HepG2 (cell line): ENCODE data around the gene RALY. TPM values are rescaled to one million over a fixed set of nuclear protein-coding genes. Genes with fewer than 3 reads are reported as not detected.

Experiments
- DNMT3B ChIP-seq: conservative IDR thresholded peaks from 2 replicates; pipeline ENCODE4 v1.6.1; 2016; ENCODE audit warnings: missing biosample characterization, control low read depth
- JUNB ChIP-seq: sonication (generic); formaldehyde crosslinking; IDR thresholded peaks from 2 replicates; pipeline ENCODE4 v1.8.0; 2022; ENCODE audit warnings: missing genetic modification reagents, mild to moderate bottlenecking, borderline replicate concordance
- KDM5B ChIP-seq: sonication (generic); formaldehyde crosslinking; IDR thresholded peaks from 2 replicates; pipeline ENCODE4 v1.4.0; 2020; ENCODE audit warnings: missing genetic modification reagents, mild to moderate bottlenecking, borderline replicate concordance
- KLF6 ChIP-seq: IDR thresholded peaks from 2 replicates; pipeline ENCODE4 v1.8.0; 2016; ENCODE audit warnings: missing biosample characterization, missing genetic modification reagents
- MED13 ChIP-seq: sonication (generic); formaldehyde crosslinking; IDR thresholded peaks from 2 replicates; pipeline ENCODE4 v1.5.0; 2020; ENCODE audit warnings: missing genetic modification reagents
- MYPOP ChIP-seq: sonication (generic); formaldehyde crosslinking; IDR thresholded peaks from 2 replicates; pipeline ENCODE4 v1.8.1; 2023; ENCODE audit warnings: mild to moderate bottlenecking, moderate library complexity, missing genetic modification reagents
- POLR2A ChIP-seq, 2 experiments: IDR thresholded peaks; 2 replicates each; pipeline ENCODE4 v1.6.1; 2011; ENCODE audit warnings: low read depth in 2 of 2, low read length in 2 of 2, mild to moderate bottlenecking in 1 of 2, moderate library complexity in 1 of 2; ENCODE audit not compliant: insufficient read depth in 1 of 2
- PRDM15 ChIP-seq: sonication (generic); formaldehyde crosslinking; IDR thresholded peaks from 2 replicates; pipeline ENCODE4 v1.4.0; 2020; ENCODE audit warnings: missing genetic modification reagents
- PTBP1 ChIP-seq: fragments of 200-400 bp; formaldehyde crosslinking; IDR thresholded peaks from 2 replicates; pipeline ENCODE4 v1.6.1; 2018; ENCODE audit warnings: low read length, low read depth; ENCODE audit not compliant: poor library complexity, severe bottlenecking
- RXRA ChIP-seq: sonication (generic); formaldehyde crosslinking; IDR thresholded peaks from 2 replicates; pipeline ENCODE4 v1.5.1; 2020; ENCODE audit warnings: missing genetic modification reagents
- SETDB1 ChIP-seq: sonication (generic); formaldehyde crosslinking; IDR thresholded peaks from 2 replicates; pipeline ENCODE4 v1.5.1; 2020; ENCODE audit warnings: missing genetic modification reagents, mild to moderate bottlenecking, borderline replicate concordance
- TOE1 ChIP-seq: sonication (generic); formaldehyde crosslinking; IDR thresholded peaks from 2 replicates; pipeline ENCODE4 v1.4.0; 2020; ENCODE audit warnings: mild to moderate bottlenecking, missing genetic modification reagents
- ZNF577 ChIP-seq: sonication (generic); formaldehyde crosslinking; IDR thresholded peaks from 2 replicates; pipeline ENCODE4 v1.4.0; 2020; ENCODE audit warnings: mild to moderate bottlenecking, low read depth, missing genetic modification reagents, borderline replicate concordance
- ZNF781 ChIP-seq: sonication (generic); formaldehyde crosslinking; IDR thresholded peaks from 2 replicates; pipeline ENCODE4 v1.5.1; 2020; ENCODE audit warnings: borderline replicate concordance, mild to moderate bottlenecking, missing genetic modification reagents; ENCODE audit errors: not compliant biosample characterization
- ZSCAN30 ChIP-seq: sonication (generic); formaldehyde crosslinking; IDR thresholded peaks from 2 replicates; pipeline ENCODE4 v1.5.0; 2020; ENCODE audit warnings: mild to moderate bottlenecking, missing genetic modification reagents
- polyA plus RNA-seq, 8 experiments: library from polyadenylated mRNA; depleted of rRNA in 3 of 8; stranded (reverse) in 7 of 8; unstranded in 1 of 8; fragments of >200 nt; fragmentation: Illumina TruSeq in 4 of 8; extraction: Trizol in 4 of 8; gene quantifications; 2 replicates each; pipeline versions ENCODE4 v1.2.1 to v1.2.3, GENCODE V29; 2011 to 2016; ENCODE audit warnings: low read depth in 4 of 8, missing spikeins in 1 of 8, mixed read lengths in 1 of 8; ENCODE audit not compliant: insufficient read depth in 1 of 8
- total RNA-seq, 5 experiments: library from RNA; depleted of rRNA; stranded (reverse); fragments of >200 nt; fragmentation: Illumina TruSeq; extraction: Trizol; gene quantifications; 2 replicates each; pipeline ENCODE4 v1.2.3, GENCODE V29; 2016; ENCODE audit warnings: low read depth in 1 of 5
- TF ChIP-seq, protein P1 (sequence below): sonication (generic); formaldehyde crosslinking; IDR thresholded peaks from 2 replicates; pipeline ENCODE4 v1.5.1; 2020; ENCODE audit warnings: mild to moderate bottlenecking, moderate library complexity, missing genetic modification reagents
- TF ChIP-seq, protein P2 (sequence below): sonication (generic); formaldehyde crosslinking; IDR thresholded peaks from 2 replicates; pipeline ENCODE4 v1.5.1; 2020; ENCODE audit warnings: mild to moderate bottlenecking, missing genetic modification reagents, borderline replicate concordance
- TF ChIP-seq, protein P3 (sequence below): sonication (generic); formaldehyde crosslinking; IDR thresholded peaks from 2 replicates; pipeline ENCODE4 v1.8.1; 2023; ENCODE audit warnings: mild to moderate bottlenecking, inconsistent platforms, moderate library complexity, missing genetic modification reagents, borderline replicate concordance

Gene RALY
- total and polyA plus RNA-seq, 2 of the 13 experiments (the other 11 are each of a cell fraction or from before 2014, with no cell fraction given): 178 to 186 TPM

- TF ChIP-seq DNMT3B (CRISPR knock-in tag): no peak
- TF ChIP-seq PTBP1: no peak
- peak; percentile 63; the same call in 1 of the 2 replicates for TF ChIP-seq PRDM15 (CRISPR knock-in tag)
- 0 out of 2 replicates have a peak, but pooled peaks have one; percentile 40 for TF ChIP-seq TOE1
- TF ChIP-seq, protein P1, sequence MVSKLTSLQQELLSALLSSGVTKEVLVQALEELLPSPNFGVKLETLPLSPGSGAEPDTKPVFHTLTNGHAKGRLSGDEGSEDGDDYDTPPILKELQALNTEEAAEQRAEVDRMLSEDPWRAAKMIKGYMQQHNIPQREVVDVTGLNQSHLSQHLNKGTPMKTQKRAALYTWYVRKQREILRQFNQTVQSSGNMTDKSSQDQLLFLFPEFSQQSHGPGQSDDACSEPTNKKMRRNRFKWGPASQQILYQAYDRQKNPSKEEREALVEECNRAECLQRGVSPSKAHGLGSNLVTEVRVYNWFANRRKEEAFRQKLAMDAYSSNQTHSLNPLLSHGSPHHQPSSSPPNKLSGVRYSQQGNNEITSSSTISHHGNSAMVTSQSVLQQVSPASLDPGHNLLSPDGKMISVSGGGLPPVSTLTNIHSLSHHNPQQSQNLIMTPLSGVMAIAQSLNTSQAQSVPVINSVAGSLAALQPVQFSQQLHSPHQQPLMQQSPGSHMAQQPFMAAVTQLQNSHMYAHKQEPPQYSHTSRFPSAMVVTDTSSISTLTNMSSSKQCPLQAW (CRISPR knock-in tag): peak; percentile 77
- no peak for TF ChIP-seq MED13 (CRISPR knock-in tag)
- peak; percentile 17; the same call in 1 of the 2 replicates for TF ChIP-seq MYPOP
- TF ChIP-seq, protein P2, sequence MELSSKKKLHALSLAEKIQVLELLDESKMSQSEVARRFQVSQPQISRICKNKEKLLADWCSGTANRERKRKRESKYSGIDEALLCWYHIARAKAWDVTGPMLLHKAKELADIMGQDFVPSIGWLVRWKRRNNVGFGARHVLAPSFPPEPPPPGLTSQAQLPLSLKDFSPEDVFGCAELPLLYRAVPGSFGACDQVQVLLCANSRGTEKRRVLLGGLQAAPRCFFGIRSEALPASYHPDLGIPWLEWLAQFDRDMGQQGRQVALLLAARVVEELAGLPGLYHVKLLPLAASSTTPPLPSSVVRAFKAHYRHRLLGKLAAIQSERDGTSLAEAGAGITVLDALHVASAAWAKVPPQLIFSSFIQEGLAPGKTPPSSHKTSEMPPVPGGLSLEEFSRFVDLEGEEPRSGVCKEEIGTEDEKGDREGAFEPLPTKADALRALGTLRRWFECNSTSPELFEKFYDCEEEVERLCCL (CRISPR knock-in tag): peak; percentile 92
- TF ChIP-seq, protein P3, sequence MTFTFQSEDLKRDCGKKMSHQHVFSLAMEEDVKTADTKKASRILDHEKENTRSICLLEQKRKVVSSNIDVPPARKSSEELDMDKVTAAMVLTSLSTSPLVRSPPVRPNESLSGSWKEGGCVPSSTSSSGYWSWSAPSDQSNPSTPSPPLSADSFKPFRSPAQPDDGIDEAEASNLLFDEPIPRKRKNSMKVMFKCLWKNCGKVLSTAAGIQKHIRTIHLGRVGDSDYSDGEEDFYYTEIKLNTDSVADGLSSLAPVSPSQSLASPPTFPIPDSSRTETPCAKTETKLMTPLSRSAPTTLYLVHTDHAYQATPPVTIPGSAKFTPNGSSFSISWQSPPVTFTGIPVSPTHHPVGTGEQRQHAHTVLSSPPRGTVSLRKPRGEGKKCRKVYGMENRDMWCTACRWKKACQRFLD: 0 out of 2 replicates have a peak, but pooled peaks have one; percentile 34
- no peak for TF ChIP-seq SETDB1 (CRISPR knock-in tag)
- TF ChIP-seq ZSCAN30 (CRISPR knock-in tag): no peak
- TF ChIP-seq RXRA: no peak
- peak; percentile 93 for TF ChIP-seq ZNF781 (CRISPR knock-in tag)
- TF ChIP-seq KLF6 (CRISPR knock-in tag): 0 out of 2 replicates have a peak, but pooled peaks have one; percentile 68
- TF ChIP-seq KDM5B: no peak; the same call in 1 of the 2 replicates
- peak; percentile 99 for TF ChIP-seq POLR2A (IDR thresholded peaks at IDR 0.05; ENCODE audit: insufficient read depth in 1 of 2, low read depth in 2 of 2, low read length in 2 of 2)
- no peak for TF ChIP-seq ZNF577 (CRISPR knock-in tag)
- TF ChIP-seq JUNB (CRISPR knock-in tag): no peak
Observed at GRCh38 chr20:33992923-33993575, 662 bp upstream of the RALY start (continued).
